ENCODE data around the gene IL36B. TPM values are rescaled to one million over a fixed set of nuclear protein-coding genes. Genes with fewer than 3 reads are reported as not detected.

The IL36B gene
- total and polyA plus RNA-seq, 9 of the 15 experiments (the other 6 are each of a cell fraction or from before 2014, with no cell fraction given), result not detected

DNA sequence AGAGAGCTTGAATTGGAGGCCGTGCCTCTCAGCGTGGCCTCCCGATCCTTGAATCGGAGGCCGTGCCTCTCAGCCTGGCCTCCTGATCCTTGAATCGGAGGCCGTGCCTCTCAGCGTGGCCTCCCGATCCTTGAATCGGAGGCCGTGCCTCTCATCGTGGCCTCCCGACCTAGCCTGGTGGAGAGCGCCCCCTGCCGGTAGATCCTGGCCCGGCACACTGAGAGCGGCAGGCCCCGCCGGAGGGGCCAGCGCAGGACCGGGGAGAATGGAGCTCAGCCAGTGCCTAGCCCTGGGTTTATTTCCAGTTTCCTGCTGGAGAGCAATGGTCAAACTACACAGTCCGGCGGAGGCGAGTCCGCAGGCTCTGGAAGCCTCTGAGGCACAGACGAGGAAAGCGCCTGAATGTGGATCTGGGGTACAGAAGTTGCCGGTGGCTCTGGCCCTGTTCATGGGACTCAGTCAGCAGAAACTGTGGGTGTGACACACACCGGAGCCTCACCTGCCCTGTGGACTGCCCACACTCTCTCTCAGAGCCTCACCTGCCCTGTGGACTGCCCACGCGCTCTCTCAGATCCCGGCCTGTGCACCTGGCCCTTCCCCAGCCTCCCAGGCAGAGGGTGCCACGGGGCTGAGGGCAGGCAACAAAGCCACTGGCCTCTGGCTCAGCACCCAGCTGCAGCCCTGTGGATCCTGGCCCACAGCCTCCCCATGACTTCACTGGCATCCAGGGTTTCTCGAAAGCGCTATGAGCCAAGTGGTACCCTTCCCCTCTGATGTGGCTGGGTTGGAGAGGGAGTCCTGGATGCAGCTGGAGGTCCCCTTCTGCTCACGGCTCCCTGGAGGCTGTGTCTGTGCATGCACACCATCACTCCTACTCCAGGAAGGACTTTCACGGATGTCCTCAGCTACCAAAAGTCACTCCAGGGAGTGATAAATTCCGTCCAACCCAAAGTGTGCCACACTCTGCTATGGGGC, 1.5 kb downstream of the IL36B start (continued):
- TF ChIP-seq HBP1 (CRISPR knock-in tag; IDR thresholded peaks at IDR 0.05), result no peak
- TF ChIP-seq ILF3 (IDR thresholded peaks at IDR 0.05; ENCODE audit: borderline replicate concordance), result no peak
- TF ChIP-seq ZNF212 (CRISPR knock-in tag; IDR thresholded peaks at IDR 0.05), result no peak
- no peak for TF ChIP-seq ATF7 (IDR thresholded peaks at IDR 0.05)
- TF ChIP-seq ZNF436 (CRISPR knock-in tag; IDR thresholded peaks at IDR 0.05), result no peak
- no peak for TF ChIP-seq CREB5 (CRISPR knock-in tag; IDR thresholded peaks at IDR 0.05)
- no peak for TF ChIP-seq POLR2AphosphoS2 (IDR thresholded peaks at IDR 0.05; ENCODE audit: low read length)
- TF ChIP-seq FOXK1 (CRISPR knock-in tag; IDR thresholded peaks at IDR 0.05; ENCODE audit: borderline replicate concordance), result no peak
- no peak for TF ChIP-seq DPF2 (IDR thresholded peaks at IDR 0.05)
- no peak for TF ChIP-seq CHD2 (IDR thresholded peaks at IDR 0.05; ENCODE audit: low read depth, low read length)
- TF ChIP-seq FUS (optimal IDR thresholded peaks at IDR 0.05; ENCODE audit: low read depth, low read length), result no peak
- TF ChIP-seq ZNF23 (CRISPR knock-in tag; IDR thresholded peaks at IDR 0.05), result no peak
- no peak for TF ChIP-seq CREB3 (tag; conservative IDR thresholded peaks at IDR 0.05; ENCODE audit: low read depth)
- peak; percentile 22 for TF ChIP-seq HMGN3 (IDR thresholded peaks at IDR 0.05; ENCODE audit: borderline replicate concordance, extremely low read depth, insufficient read length, low read depth, low read length)
- no peak for TF ChIP-seq HDGF (IDR thresholded peaks at IDR 0.05)
- no peak for TF ChIP-seq USF1 (CRISPR knock-in tag; IDR thresholded peaks at IDR 0.05)
- no peak for TF ChIP-seq ZNF518B (CRISPR knock-in tag; IDR thresholded peaks at IDR 0.05)
- TF ChIP-seq DNMT1 (IDR thresholded peaks at IDR 0.05), result no peak
- no peak for TF ChIP-seq TAF1 (IDR thresholded peaks at IDR 0.05; ENCODE audit: control insufficient read depth, extremely low read depth, insufficient read depth, low read length, severe bottlenecking)
- no peak for TF ChIP-seq PRPF4 (IDR thresholded peaks at IDR 0.05; ENCODE audit: insufficient read depth, low read depth, low read length, poor library complexity, severe bottlenecking)
